Mammary epithelial cell (primary cell): ENCODE results near the gene SWI5.

Experiments
- CTCF ChIP-seq, 2 donors: IDR thresholded peaks in 1 of 2; conservative IDR thresholded peaks in 1 of 2; 2 replicates each; pipeline ENCODE4 v1.5.1; 2011 to 2012; ENCODE audit warnings: inconsistent platforms in 2 of 2, low read length in 2 of 2, mild to moderate bottlenecking in 2 of 2, control low read depth in 1 of 2, low read depth in 1 of 2; ENCODE audit not compliant: insufficient read depth in 1 of 2; ENCODE audit errors: extremely low read depth in 1 of 2
- EZH2 ChIP-seq: IDR thresholded peaks from 2 replicates; pipeline ENCODE4 v1.6.1; 2012; ENCODE audit warnings: low read length, inconsistent platforms, borderline replicate concordance

DNA sequence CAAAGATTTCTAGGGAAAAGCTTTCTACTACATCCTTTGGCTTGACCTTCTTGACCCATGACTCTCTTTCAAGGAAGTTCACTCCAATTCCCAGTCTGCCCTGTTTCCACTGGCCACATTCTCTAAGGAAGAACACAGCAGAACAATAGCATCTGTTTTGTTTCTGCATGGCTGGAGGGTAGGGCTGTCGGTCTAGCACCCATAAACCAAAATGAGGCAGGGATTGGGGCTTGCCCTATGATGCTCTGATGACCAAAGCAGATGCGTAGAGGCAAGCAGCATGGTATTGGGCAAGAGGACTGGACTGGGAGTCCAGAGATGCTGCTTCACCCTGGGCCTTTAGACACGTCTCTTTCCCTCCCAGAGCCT, 24.4 kb upstream of the SWI5 start:
- TF ChIP-seq CTCF (conservative IDR thresholded peaks at IDR 0.05 in 1 of 2, IDR thresholded peaks at IDR 0.05 in 1 of 2; ENCODE audit: extremely low read depth in 1 of 2, insufficient read depth in 1 of 2, low read depth in 1 of 2, low read length in 2 of 2): no peak
- TF ChIP-seq EZH2: no peak
